ENCODE data around the gene STK38L.

The STK38L gene

DNA sequence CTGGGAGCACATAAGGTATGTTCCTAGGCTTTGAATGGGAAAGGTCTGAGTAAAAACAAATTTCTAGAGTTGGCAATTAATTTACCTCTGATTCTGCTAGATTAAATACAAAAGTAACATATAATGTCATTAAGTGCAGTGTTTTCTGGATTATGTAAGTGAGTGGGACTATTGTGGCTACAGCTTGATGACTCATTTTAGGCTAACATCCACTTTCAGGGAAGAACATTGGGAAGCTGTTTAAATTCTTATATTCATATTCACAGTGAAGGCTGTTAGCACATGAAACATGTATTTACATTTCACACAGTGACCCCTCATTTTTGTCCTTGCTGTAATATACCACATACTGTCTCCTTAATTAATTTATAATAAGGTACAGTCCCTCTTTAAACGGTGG, 75.3 kb downstream of the STK38L start:
- Histone ChIP-seq H3K4me1 (ENCODE audit: control insufficient read depth, insufficient read depth, low read length) (peaks cover 2% of the 10 kb centered on the region), H3K9ac (ENCODE audit: low read length in 2 of 2) (peak overlapping the region in 1 of 2 donors; percentile 7), H3K4me3 (ENCODE audit: low read length in 2 of 2) (no peak overlapping the region), H3K36me3 (ENCODE audit: control insufficient read depth in 2 of 2, insufficient read depth in 2 of 2, low read length in 2 of 2) (peaks cover 24 to 33% of the 10 kb centered on the region in 2 donors), H3K9me3 (ENCODE audit: control insufficient read depth in 2 of 2, low read length in 2 of 2) (no peaks in the 10 kb centered on the region), H3K27me3 (ENCODE audit: control insufficient read depth in 1 of 2, insufficient read depth in 2 of 2, low read length in 2 of 2) (no peaks in the 10 kb centered on the region), H3K27ac (ENCODE audit: low read length) (peak overlapping the region; percentile 11)

- Histone ChIP-seq H3K36me3 (ENCODE audit: control insufficient read depth in 2 of 2, insufficient read depth in 2 of 2, low read length in 2 of 2) (peaks cover 24 to 31% of the 10 kb centered on the region in 2 donors), H3K4me3 (ENCODE audit: low read length in 2 of 2) (no peak overlapping the region), H3K9ac (ENCODE audit: low read length in 2 of 2) (peak overlapping the region in 1 of 2 donors; percentile 7), H3K4me1 (ENCODE audit: control insufficient read depth, insufficient read depth, low read length) (peaks cover 2% of the 10 kb centered on the region), H3K27ac (ENCODE audit: low read length) (peak overlapping the region; percentile 11), H3K9me3 (ENCODE audit: control insufficient read depth in 2 of 2, low read length in 2 of 2) (no peaks in the 10 kb centered on the region), H3K27me3 (ENCODE audit: control insufficient read depth in 1 of 2, insufficient read depth in 2 of 2, low read length in 2 of 2) (no peaks in the 10 kb centered on the region)
These were observed 75.8 kb downstream of the STK38L start for GRCh38 chr12:27319848-27320247.

- H3K9me3 ChIP-seq (ENCODE audit: control insufficient read depth in 2 of 2, low read length in 2 of 2): no peaks in the 10 kb centered on the region
- H3K27ac ChIP-seq (ENCODE audit: low read length): no peak overlapping the region
- no peaks in the 10 kb centered on the region for H3K4me1 ChIP-seq (ENCODE audit: control insufficient read depth, insufficient read depth, low read length)
- H3K4me3 ChIP-seq (ENCODE audit: low read length in 2 of 2): no peak overlapping the region
- H3K36me3 ChIP-seq (ENCODE audit: control insufficient read depth in 2 of 2, insufficient read depth in 2 of 2, low read length in 2 of 2): peaks cover 22 to 35% of the 10 kb centered on the region in 2 donors
- H3K9ac ChIP-seq (ENCODE audit: low read length in 2 of 2): no peak overlapping the region
- H3K27me3 ChIP-seq (ENCODE audit: control insufficient read depth in 1 of 2, insufficient read depth in 2 of 2, low read length in 2 of 2): no peaks in the 10 kb centered on the region
These were observed 80.4 kb downstream of the STK38L start for GRCh38 chr12:27324530-27324929.

GRCh38 chr12:27330846-27331245, 86.8 kb downstream of the STK38L start:
- Histone ChIP-seq H3K27me3 (ENCODE audit: control insufficient read depth in 1 of 2, insufficient read depth in 2 of 2, low read length in 2 of 2) (no peaks in the 10 kb centered on the region), H3K9me3 (ENCODE audit: control insufficient read depth in 2 of 2, low read length in 2 of 2) (no peaks in the 10 kb centered on the region), H3K27ac (ENCODE audit: low read length) (peak overlapping the region; percentile 18), H3K36me3 (ENCODE audit: control insufficient read depth in 2 of 2, insufficient read depth in 2 of 2, low read length in 2 of 2) (peaks cover 12 to 16% of the 10 kb centered on the region in 2 donors), H3K4me1 (ENCODE audit: control insufficient read depth, insufficient read depth, low read length) (peaks cover 26% of the 10 kb centered on the region), H3K9ac (ENCODE audit: low read length in 2 of 2) (peak overlapping the region; percentile 7 to 40), H3K4me3 (ENCODE audit: low read length in 2 of 2) (peak overlapping the region in 1 of 2 donors; percentile 5)

GRCh38 chr12:27331291-27331926, 87.3 kb downstream of the STK38L start:
- peaks cover 9 to 11% of the 10 kb centered on the region in 2 donors for H3K36me3 ChIP-seq (ENCODE audit: control insufficient read depth in 2 of 2, insufficient read depth in 2 of 2, low read length in 2 of 2)
- no peaks in the 10 kb centered on the region for H3K9me3 ChIP-seq (ENCODE audit: control insufficient read depth in 2 of 2, low read length in 2 of 2)
- H3K9ac ChIP-seq (ENCODE audit: low read length in 2 of 2): peak overlapping the region; percentile 7 to 40
- no peaks in the 10 kb centered on the region for H3K27me3 ChIP-seq (ENCODE audit: control insufficient read depth in 1 of 2, insufficient read depth in 2 of 2, low read length in 2 of 2)
- H3K4me3 ChIP-seq (ENCODE audit: low read length in 2 of 2): peak overlapping the region; percentile 5 to 82
- H3K4me1 ChIP-seq (ENCODE audit: control insufficient read depth, insufficient read depth, low read length): peaks cover 26% of the 10 kb centered on the region
- H3K27ac ChIP-seq (ENCODE audit: low read length): peak overlapping the region; percentile 18

GRCh38 chr12:27331927-27332324, 87.8 kb downstream of the STK38L start:
- no peaks in the 10 kb centered on the region for H3K9me3 ChIP-seq (ENCODE audit: control insufficient read depth in 2 of 2, low read length in 2 of 2)

GRCh38 chr12:27332407-27332713, 88.3 kb downstream of the STK38L start:
- Histone ChIP-seq H3K4me1 (ENCODE audit: control insufficient read depth, insufficient read depth, low read length) (peaks cover 26% of the 10 kb centered on the region), H3K9ac (ENCODE audit: low read length in 2 of 2) (peak overlapping the region; percentile 58 to 59), H3K4me3 (ENCODE audit: low read length in 2 of 2) (peak overlapping the region; percentile 77 to 82), H3K9me3 (ENCODE audit: control insufficient read depth in 2 of 2, low read length in 2 of 2) (no peaks in the 10 kb centered on the region), H3K36me3 (ENCODE audit: control insufficient read depth in 2 of 2, insufficient read depth in 2 of 2, low read length in 2 of 2) (peaks cover 4 to 5% of the 10 kb centered on the region in 2 donors), H3K27me3 (ENCODE audit: control insufficient read depth in 1 of 2, insufficient read depth in 2 of 2, low read length in 2 of 2) (no peaks in the 10 kb centered on the region), H3K27ac (ENCODE audit: low read length) (no peak overlapping the region)

More at GRCh38 chr12:27331927-27332324, 87.8 kb downstream of the STK38L start:
- Histone ChIP-seq H3K9ac (ENCODE audit: low read length in 2 of 2) (peak overlapping the region in 1 of 2 donors; percentile 59), H3K4me1 (ENCODE audit: control insufficient read depth, insufficient read depth, low read length) (peaks cover 26% of the 10 kb centered on the region), H3K27ac (ENCODE audit: low read length) (peak overlapping the region; percentile 12), H3K27me3 (ENCODE audit: control insufficient read depth in 1 of 2, insufficient read depth in 2 of 2, low read length in 2 of 2) (no peaks in the 10 kb centered on the region), H3K4me3 (ENCODE audit: low read length in 2 of 2) (peak overlapping the region; percentile 77 to 82), H3K36me3 (ENCODE audit: control insufficient read depth in 2 of 2, insufficient read depth in 2 of 2, low read length in 2 of 2) (peaks cover 5 to 6% of the 10 kb centered on the region in 2 donors)

- Histone ChIP-seq H3K9me3 (ENCODE audit: control insufficient read depth in 2 of 2, low read length in 2 of 2) (no peaks in the 10 kb centered on the region), H3K27ac (ENCODE audit: low read length) (peak within 1 kb of the TSS; percentile 12), H3K27me3 (ENCODE audit: control insufficient read depth in 1 of 2, insufficient read depth in 2 of 2, low read length in 2 of 2) (no peaks in the 10 kb centered on the region), H3K36me3 (ENCODE audit: control insufficient read depth in 2 of 2, insufficient read depth in 2 of 2, low read length in 2 of 2) (peaks cover 0 to under 1% of the 10 kb centered on the region in 2 donors), H3K4me3 (ENCODE audit: low read length in 2 of 2) (peak within 1 kb of the TSS; percentile 77 to 82), H3K9ac (ENCODE audit: low read length in 2 of 2) (peak within 1 kb of the TSS; percentile 58 to 59), H3K4me1 (ENCODE audit: control insufficient read depth, insufficient read depth, low read length) (peaks cover 26% of the 10 kb centered on the region)
These were observed 88.8 kb downstream of the STK38L start, which contains the start of gene BMAL2 for GRCh38 chr12:27332714-27333402. Gene BMAL2 (plus strand): TSS chr12:27332836. CDS start chr12:27333073, 237 bp downstream.

- Histone ChIP-seq H3K27ac (ENCODE audit: low read length) (no peak overlapping the region), H3K27me3 (ENCODE audit: control insufficient read depth in 1 of 2, insufficient read depth in 2 of 2, low read length in 2 of 2) (no peaks in the 10 kb centered on the region), H3K9ac (ENCODE audit: low read length in 2 of 2) (peak overlapping the region; percentile 47 to 59), H3K4me3 (ENCODE audit: low read length in 2 of 2) (peak overlapping the region; percentile 60 to 82), H3K9me3 (ENCODE audit: control insufficient read depth in 2 of 2, low read length in 2 of 2) (no peaks in the 10 kb centered on the region), H3K36me3 (ENCODE audit: control insufficient read depth in 2 of 2, insufficient read depth in 2 of 2, low read length in 2 of 2) (no peaks in the 10 kb centered on the region), H3K4me1 (ENCODE audit: control insufficient read depth, insufficient read depth, low read length) (peaks cover 26% of the 10 kb centered on the region)
These were observed 89.4 kb downstream of the STK38L start for GRCh38 chr12:27333403-27334009.

GRCh38 chr12:27334042-27334720, 90.1 kb downstream of the STK38L start:
- H3K27ac ChIP-seq (ENCODE audit: low read length): no peak overlapping the region
- H3K36me3 ChIP-seq (ENCODE audit: control insufficient read depth in 2 of 2, insufficient read depth in 2 of 2, low read length in 2 of 2): no peaks in the 10 kb centered on the region
- H3K27me3 ChIP-seq (ENCODE audit: control insufficient read depth in 1 of 2, insufficient read depth in 2 of 2, low read length in 2 of 2): no peaks in the 10 kb centered on the region
- peak overlapping the region in 1 of 2 donors; percentile 59 for H3K9ac ChIP-seq (ENCODE audit: low read length in 2 of 2)
- peaks cover 26% of the 10 kb centered on the region for H3K4me1 ChIP-seq (ENCODE audit: control insufficient read depth, insufficient read depth, low read length)
- H3K9me3 ChIP-seq (ENCODE audit: control insufficient read depth in 2 of 2, low read length in 2 of 2): no peaks in the 10 kb centered on the region
- peak overlapping the region; percentile 60 to 82 for H3K4me3 ChIP-seq (ENCODE audit: low read length in 2 of 2)
